WTC11 (cell line): ENCODE data around the gene ATP1A4. TPM values are rescaled to one million over a fixed set of nuclear protein-coding genes. Genes with fewer than 3 reads are reported as not detected.

Experiments used
- ATAC-seq: fragments of 200-7000 bp; cut with Tn5 transposase; 2 replicates; pipeline ENCODE4 v1.10.0; 2021; ENCODE audit warnings: mild to moderate bottlenecking, moderate library complexity
- CTCF ChIA-PET: fragments of 300-600 bp; sonication (Branson Sonifier 250); formaldehyde crosslinking; loops from one replicate; lab custom pipeline; 2021; ENCODE audit warnings: antibody characterized with exemption; lab: Charles Lee
- POLR2A ChIA-PET: fragments of 350-600 bp; sonication (Branson Sonifier 250); formaldehyde crosslinking; loops from one replicate; lab custom pipeline; 2021; ENCODE audit warnings: antibody characterized with exemption; lab: Charles Lee
- DNase-seq: peaks from one replicate; pipeline ENCODE4 v3.0.0; 2021; ENCODE audit warnings: low spot score
- H3K27ac Mint-ChIP-seq: 2 replicates; pipeline ENCODE4 v1.8.0; 2021; ENCODE audit warnings: mixed read lengths
- H3K27me3 Mint-ChIP-seq: 2 replicates; pipeline ENCODE4 v1.8.0; 2021; ENCODE audit warnings: low read depth, mild to moderate bottlenecking, moderate library complexity, mixed read lengths
- H3K36me3 Mint-ChIP-seq: 2 replicates; pipeline ENCODE4 v1.8.0; 2021; ENCODE audit warnings: mixed read lengths
- H3K4me1 Mint-ChIP-seq: 2 replicates; pipeline ENCODE4 v1.8.0; 2022; ENCODE audit warnings: mixed read lengths
- H3K4me3 Mint-ChIP-seq: 2 replicates; pipeline ENCODE4 v1.8.0; 2021; ENCODE audit warnings: mild to moderate bottlenecking, moderate library complexity, mixed read lengths
- H3K9me3 Mint-ChIP-seq: 2 replicates; pipeline ENCODE4 v1.8.0; 2021; ENCODE audit warnings: mixed read lengths
- CBFB ChIP-seq: sonication (generic); formaldehyde crosslinking; IDR thresholded peaks from 2 replicates; pipeline ENCODE4 v1.8.1; 2022; ENCODE audit warnings: mild to moderate bottlenecking, low read depth, missing genetic modification reagents
- CREB1 ChIP-seq: sonication (generic); formaldehyde crosslinking; IDR thresholded peaks from 2 replicates; pipeline ENCODE4 v1.8.0; 2023; ENCODE audit warnings: mild to moderate bottlenecking, missing genetic modification reagents
- CTCF ChIP-seq: fragments of 200-600 bp; IDR thresholded peaks from 2 replicates; pipeline ENCODE4 v1.8.0; 2022; ENCODE audit warnings: antibody characterized with exemption
- ETV6 ChIP-seq: sonication (generic); formaldehyde crosslinking; IDR thresholded peaks from 2 replicates; pipeline ENCODE4 v1.8.1; 2022; ENCODE audit warnings: mild to moderate bottlenecking, missing genetic modification reagents
- FOXJ3 ChIP-seq: sonication (generic); formaldehyde crosslinking; IDR thresholded peaks from 2 replicates; pipeline ENCODE4 v1.9.0; 2021; ENCODE audit warnings: missing genetic modification reagents, mild to moderate bottlenecking, borderline replicate concordance
- FOXK1 ChIP-seq: sonication (generic); formaldehyde crosslinking; IDR thresholded peaks from 2 replicates; pipeline ENCODE4 v1.8.0; 2022; ENCODE audit warnings: mild to moderate bottlenecking, moderate library complexity, missing genetic modification reagents
- GTF2I ChIP-seq: fragments of 250-450 bp; sonication (Bioruptor Pico); conservative IDR thresholded peaks from 2 replicates; pipeline ENCODE4 v1.4.0; 2021; ENCODE audit warnings: mild to moderate bottlenecking
- HMGA2 ChIP-seq: fragments of 250-450 bp; sonication (Bioruptor Pico); IDR thresholded peaks from 2 replicates; pipeline ENCODE4 v1.4.0; 2021; ENCODE audit warnings: mild to moderate bottlenecking, moderate library complexity
- IRF2 ChIP-seq: sonication (generic); formaldehyde crosslinking; IDR thresholded peaks from 2 replicates; pipeline ENCODE4 v1.8.0; 2022; ENCODE audit warnings: low read depth, missing genetic modification reagents, borderline replicate concordance
- NFYB ChIP-seq: sonication (generic); formaldehyde crosslinking; conservative IDR thresholded peaks from 2 replicates; pipeline ENCODE4 v1.8.0; 2022; ENCODE audit warnings: low read depth, missing genetic modification reagents
- SMAD4 ChIP-seq: sonication (generic); formaldehyde crosslinking; IDR thresholded peaks from 2 replicates; pipeline ENCODE4 v1.8.0; 2022; ENCODE audit warnings: mild to moderate bottlenecking, missing genetic modification reagents
- SOX15 ChIP-seq: fragments of 250-450 bp; sonication (Bioruptor Pico); IDR thresholded peaks from 2 replicates; pipeline ENCODE4 v1.9.0; 2021; ENCODE audit warnings: mild to moderate bottlenecking
- SP1 ChIP-seq: sonication (generic); formaldehyde crosslinking; conservative IDR thresholded peaks from 2 replicates; pipeline ENCODE4 v1.8.1; 2022; ENCODE audit warnings: missing genetic modification reagents
- ZBTB43 ChIP-seq: sonication (generic); formaldehyde crosslinking; IDR thresholded peaks from 2 replicates; pipeline ENCODE4 v1.8.1; 2023; ENCODE audit warnings: mild to moderate bottlenecking, missing genetic modification reagents
- ZNF121 ChIP-seq: sonication (generic); formaldehyde crosslinking; IDR thresholded peaks from 2 replicates; pipeline ENCODE4 v1.8.0; 2023; ENCODE audit warnings: missing genetic modification reagents
- ZNF138 ChIP-seq: sonication (generic); formaldehyde crosslinking; conservative IDR thresholded peaks from 2 replicates; pipeline ENCODE4 v1.8.1; 2022; ENCODE audit warnings: mild to moderate bottlenecking, moderate library complexity, missing genetic modification reagents
- ZNF512 ChIP-seq: sonication (generic); formaldehyde crosslinking; IDR thresholded peaks from 2 replicates; pipeline ENCODE4 v1.8.1; 2022; ENCODE audit warnings: missing genetic modification reagents, borderline replicate concordance
- ZNF532 ChIP-seq: fragments of 250-450 bp; sonication (Bioruptor Pico); IDR thresholded peaks from 2 replicates; pipeline ENCODE4 v1.9.0; 2021; ENCODE audit warnings: mild to moderate bottlenecking, borderline replicate concordance
- total RNA-seq: library from RNA; stranded (reverse); gene quantifications from 3 replicates; pipeline ENCODE4 v1.2.3, GENCODE V29; 2021
- TF ChIP-seq, protein P1 (sequence below): fragments of 250-450 bp; sonication (Bioruptor Pico); conservative IDR thresholded peaks from 2 replicates; pipeline ENCODE4 v1.9.0; 2021; ENCODE audit warnings: mild to moderate bottlenecking
- TF ChIP-seq, protein P2 (sequence below): sonication (generic); formaldehyde crosslinking; IDR thresholded peaks from 2 replicates; pipeline ENCODE4 v1.8.1; 2023; ENCODE audit warnings: mild to moderate bottlenecking, missing genetic modification reagents, moderate library complexity
- TF ChIP-seq, protein P3 (sequence below): sonication (generic); formaldehyde crosslinking; IDR thresholded peaks from 2 replicates; pipeline ENCODE4 v1.8.1; 2022; ENCODE audit warnings: mild to moderate bottlenecking, missing genetic modification reagents, moderate library complexity, borderline replicate concordance

The ATP1A4 gene
- total RNA-seq, 1 experiment from 2014 or later = 0.37 TPM

DNA sequence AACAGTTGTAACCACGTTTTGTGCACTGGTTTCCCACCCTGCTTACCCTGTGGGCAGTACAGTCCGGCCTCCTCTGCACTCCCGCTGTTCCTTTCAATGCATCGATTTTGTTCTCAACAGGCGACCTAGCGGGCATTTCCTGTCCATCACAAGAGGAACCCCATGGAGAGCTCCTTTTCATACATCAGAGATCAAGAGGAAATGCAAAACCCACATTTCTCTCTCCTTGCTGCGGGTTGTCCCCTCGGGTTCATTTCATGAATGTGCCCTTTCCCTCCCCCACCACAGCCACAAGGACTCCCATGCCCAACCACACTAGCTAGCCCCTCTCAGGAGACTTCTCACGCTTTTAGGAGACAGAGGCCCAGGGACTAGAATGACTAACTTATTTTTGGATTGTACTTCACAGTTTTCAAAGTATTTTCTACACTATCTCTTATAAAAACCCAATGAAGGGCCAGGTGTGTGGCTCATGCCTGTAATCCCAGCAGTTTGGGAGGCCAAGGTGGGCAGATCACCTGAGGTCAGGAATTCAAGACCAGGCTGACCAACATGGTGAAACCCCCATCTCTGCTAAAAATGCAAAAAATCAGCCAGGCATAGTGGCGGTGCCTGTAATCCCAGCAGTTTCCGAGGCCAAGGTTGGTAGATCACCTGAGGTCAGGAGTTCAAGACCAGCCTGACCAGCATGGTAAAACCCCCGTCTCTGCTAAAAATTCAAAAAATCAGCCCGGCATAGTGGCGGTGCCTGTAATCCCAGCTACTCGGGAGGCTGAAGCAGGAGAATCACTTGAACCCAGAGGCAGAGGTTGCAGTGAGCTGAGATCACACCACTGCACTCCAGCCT is 18.4 kb downstream of the ATP1A4 start:
- ChIA-PET CTCF (interaction anchor here (0.6 to 5.4 kb wide), 29 partner anchors 20 to 852 kb away, joined by 3 to 71 read pairs (median 8); partner anchors contain the start of genes CASQ1, DCAF8 and IGSF8), POLR2A (interaction anchor here (1.0 to 1.7 kb wide), 5 partner anchors 21 to 61 kb away, joined by 3 to 8 read pairs (median 4); no protein-coding TSS in a partner anchor)
- peak; percentile 75 for DNase-seq
- no peaks in the 10 kb centered on the region for H3K9me3 Mint-ChIP-seq
- H3K4me3 Mint-ChIP-seq = peak overlapping the region; percentile 42
- ATAC-seq = peak; percentile 78
- H3K4me1 Mint-ChIP-seq = peaks cover 64% of the 10 kb centered on the region
- no peaks in the 10 kb centered on the region for H3K36me3 Mint-ChIP-seq
- peaks cover 25% of the 10 kb centered on the region for H3K27me3 Mint-ChIP-seq
- H3K27ac Mint-ChIP-seq = peak overlapping the region; percentile 94
- TF ChIP-seq, protein P1, sequence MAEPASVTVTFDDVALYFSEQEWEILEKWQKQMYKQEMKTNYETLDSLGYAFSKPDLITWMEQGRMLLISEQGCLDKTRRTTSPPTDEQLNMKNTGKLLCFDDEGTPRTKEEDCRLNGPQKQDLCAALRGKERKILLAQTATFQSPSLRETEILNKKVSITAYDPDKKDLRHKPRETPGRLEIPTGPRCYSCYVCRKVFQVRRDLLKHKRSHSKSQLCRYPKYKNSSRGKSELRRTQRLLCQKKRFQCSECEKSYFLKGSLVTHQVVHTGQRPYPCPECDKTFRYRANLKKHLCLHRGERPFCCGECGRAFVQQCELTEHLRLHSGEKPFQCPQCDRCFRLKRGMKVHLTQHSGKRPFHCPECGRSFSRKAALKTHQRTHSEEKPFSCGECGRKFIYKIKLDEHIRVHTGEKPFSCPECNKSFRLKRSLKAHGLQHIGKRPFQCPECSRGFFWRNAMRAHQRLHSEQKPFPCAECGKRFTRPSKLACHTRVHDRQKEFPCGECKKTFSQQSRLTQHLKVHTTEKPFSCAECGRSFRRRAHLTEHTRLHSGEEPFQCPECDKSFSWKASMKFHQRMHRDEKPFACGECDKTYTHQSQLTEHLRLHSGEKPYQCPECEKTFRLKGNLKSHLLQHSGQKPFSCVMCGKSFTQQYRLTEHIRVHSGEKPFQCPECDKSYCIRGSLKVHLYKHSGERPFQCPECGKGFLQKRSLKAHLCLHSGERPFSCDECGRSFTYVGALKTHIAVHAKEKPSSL = no peak
- TF ChIP-seq, protein P2, sequence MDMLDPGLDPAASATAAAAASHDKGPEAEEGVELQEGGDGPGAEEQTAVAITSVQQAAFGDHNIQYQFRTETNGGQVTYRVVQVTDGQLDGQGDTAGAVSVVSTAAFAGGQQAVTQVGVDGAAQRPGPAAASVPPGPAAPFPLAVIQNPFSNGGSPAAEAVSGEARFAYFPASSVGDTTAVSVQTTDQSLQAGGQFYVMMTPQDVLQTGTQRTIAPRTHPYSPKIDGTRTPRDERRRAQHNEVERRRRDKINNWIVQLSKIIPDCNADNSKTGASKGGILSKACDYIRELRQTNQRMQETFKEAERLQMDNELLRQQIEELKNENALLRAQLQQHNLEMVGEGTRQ = no peak
- TF ChIP-seq ZNF121 = peak; percentile 41; the same call in 1 of the 2 replicates
- TF ChIP-seq SMAD4 (CRISPR knock-in tag) = no peak
- TF ChIP-seq GTF2I = peak; percentile 43; the same call in 1 of the 2 replicates
- TF ChIP-seq FOXK1 (CRISPR knock-in tag) = no peak
- TF ChIP-seq HMGA2 (CRISPR knock-in tag) = no peak
- no peak for TF ChIP-seq SOX15
- no peak for TF ChIP-seq NFYB (CRISPR knock-in tag)
- no peak for TF ChIP-seq ZNF138 (CRISPR knock-in tag)
- peak; percentile 33; the same call in 1 of the 2 replicates for TF ChIP-seq SP1 (CRISPR knock-in tag)
- TF ChIP-seq ETV6 (CRISPR knock-in tag) = peak; percentile 85
- no peak for TF ChIP-seq CTCF
- TF ChIP-seq ZBTB43 (CRISPR knock-in tag) = no peak
- no peak for TF ChIP-seq FOXJ3 (CRISPR knock-in tag)
- TF ChIP-seq CBFB = no peak
- no peak for TF ChIP-seq ZNF532 (CRISPR knock-in tag)
- no peak for TF ChIP-seq ZNF512 (CRISPR knock-in tag)
- no peak for TF ChIP-seq CREB1 (CRISPR knock-in tag)
- TF ChIP-seq, protein P3, sequence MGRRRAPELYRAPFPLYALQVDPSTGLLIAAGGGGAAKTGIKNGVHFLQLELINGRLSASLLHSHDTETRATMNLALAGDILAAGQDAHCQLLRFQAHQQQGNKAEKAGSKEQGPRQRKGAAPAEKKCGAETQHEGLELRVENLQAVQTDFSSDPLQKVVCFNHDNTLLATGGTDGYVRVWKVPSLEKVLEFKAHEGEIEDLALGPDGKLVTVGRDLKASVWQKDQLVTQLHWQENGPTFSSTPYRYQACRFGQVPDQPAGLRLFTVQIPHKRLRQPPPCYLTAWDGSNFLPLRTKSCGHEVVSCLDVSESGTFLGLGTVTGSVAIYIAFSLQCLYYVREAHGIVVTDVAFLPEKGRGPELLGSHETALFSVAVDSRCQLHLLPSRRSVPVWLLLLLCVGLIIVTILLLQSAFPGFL (CRISPR knock-in tag) = no peak
- TF ChIP-seq IRF2 (CRISPR knock-in tag) = no peak
